ENCODE results near the gene ZNF571. TPM values are rescaled to one million over a fixed set of nuclear protein-coding genes. Genes with fewer than 3 reads are reported as not detected.

The ZNF571 gene
- 2.4 and 2.9 TPM in 2 replicates for total RNA-seq

GRCh38 chr19:37594304-37594981 is at the start of gene ZNF571, which contains the start of gene ZNF540:
Gene ZNF571, minus strand, starts transcription at chr19:37594792. Its CDS starts 8,116 bp downstream, at chr19:37586676.
Gene ZNF540, plus strand, starts transcription at chr19:37594876. Its CDS starts 3,572 bp downstream, at chr19:37598448.

Other genes with a start within 250 kb of the ZNF571 start
- gene ZNF527, start 223.7 kb downstream of the ZNF571 start, total RNA-seq, result 6.1 and 6.8 TPM in 2 replicates
- 6.3 and 6.8 TPM in 2 replicates for gene ZNF569, start 127.3 kb downstream of the ZNF571 start, total RNA-seq
- 8.1 and 9.1 TPM in 2 replicates for gene ZNF570, start 125.4 kb downstream of the ZNF571 start, total RNA-seq
- 2.8 and 5.0 TPM in 2 replicates for gene ZNF793, start 87.9 kb downstream of the ZNF571 start, total RNA-seq
- gene ZNF540, start 84 bp upstream of the ZNF571 start, total RNA-seq, result 0.49 TPM in 2 replicates
- 11.5 and 20.3 TPM in 2 replicates for gene ZFP30, start 60.7 kb upstream of the ZNF571 start, total RNA-seq
- gene ZNF607, start 125.0 kb upstream of the ZNF571 start, total RNA-seq, result 3.4 and 3.7 TPM in 2 replicates
- gene ZNF573, start 184.8 kb upstream of the ZNF571 start, total RNA-seq, result 7.9 and 22.9 TPM in 2 replicates